Measurements from ENCODE around the gene PRXL2C.
"Not testable (repeated sequence)": the region's sequence is repeated elsewhere in the genome, so short reads cannot be mapped to it uniquely, and the experiment has no call there.

PRXL2C gene

DNA sequence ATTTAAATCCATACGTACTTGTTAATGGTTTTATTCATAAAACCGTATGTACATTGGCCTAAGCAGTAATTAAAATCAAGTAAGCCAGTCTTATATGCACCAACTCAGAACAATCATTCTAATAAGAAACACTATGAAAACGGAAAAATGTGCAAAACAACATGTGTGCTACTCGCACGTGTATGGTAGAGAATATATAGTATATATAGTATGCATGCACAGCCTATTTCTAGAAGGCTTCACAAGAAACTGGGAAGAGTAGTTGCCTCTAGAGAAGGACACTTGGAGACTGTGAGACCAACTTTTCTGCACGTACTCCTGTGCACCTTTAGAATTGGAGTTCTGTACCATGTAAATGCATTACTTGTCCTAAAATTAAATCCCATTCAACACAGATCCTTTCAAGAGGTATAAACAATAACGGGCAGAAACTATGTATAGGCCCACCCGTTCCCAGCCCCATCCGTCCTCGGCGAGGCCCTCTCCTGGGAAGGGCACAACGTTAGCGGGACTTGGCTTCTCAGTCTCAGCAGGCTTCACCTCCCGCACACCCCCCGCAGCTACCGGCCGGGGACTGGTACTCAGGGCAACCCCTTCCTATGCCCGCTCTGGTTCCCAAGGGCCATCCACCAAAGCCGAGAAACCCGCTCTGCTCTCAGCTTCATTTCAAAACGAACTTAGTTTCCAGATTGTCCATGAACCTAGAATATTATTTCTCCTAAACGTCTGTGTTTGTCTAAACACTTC, 37.5 kb downstream of the PRXL2C start:
- H3K4me2 ChIP-seq (ENCODE audit: low read length) = no peak overlapping the region
- TF ChIP-seq, protein P1, sequence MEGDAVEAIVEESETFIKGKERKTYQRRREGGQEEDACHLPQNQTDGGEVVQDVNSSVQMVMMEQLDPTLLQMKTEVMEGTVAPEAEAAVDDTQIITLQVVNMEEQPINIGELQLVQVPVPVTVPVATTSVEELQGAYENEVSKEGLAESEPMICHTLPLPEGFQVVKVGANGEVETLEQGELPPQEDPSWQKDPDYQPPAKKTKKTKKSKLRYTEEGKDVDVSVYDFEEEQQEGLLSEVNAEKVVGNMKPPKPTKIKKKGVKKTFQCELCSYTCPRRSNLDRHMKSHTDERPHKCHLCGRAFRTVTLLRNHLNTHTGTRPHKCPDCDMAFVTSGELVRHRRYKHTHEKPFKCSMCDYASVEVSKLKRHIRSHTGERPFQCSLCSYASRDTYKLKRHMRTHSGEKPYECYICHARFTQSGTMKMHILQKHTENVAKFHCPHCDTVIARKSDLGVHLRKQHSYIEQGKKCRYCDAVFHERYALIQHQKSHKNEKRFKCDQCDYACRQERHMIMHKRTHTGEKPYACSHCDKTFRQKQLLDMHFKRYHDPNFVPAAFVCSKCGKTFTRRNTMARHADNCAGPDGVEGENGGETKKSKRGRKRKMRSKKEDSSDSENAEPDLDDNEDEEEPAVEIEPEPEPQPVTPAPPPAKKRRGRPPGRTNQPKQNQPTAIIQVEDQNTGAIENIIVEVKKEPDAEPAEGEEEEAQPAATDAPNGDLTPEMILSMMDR (IDR thresholded peaks at IDR 0.05; ENCODE audit: low read depth, low read length, poor library complexity, severe bottlenecking) = no peak
- no peak for TF ChIP-seq EZH2phosphoT487 (IDR thresholded peaks at IDR 0.05; ENCODE audit: borderline replicate concordance, low read length)

DNA sequence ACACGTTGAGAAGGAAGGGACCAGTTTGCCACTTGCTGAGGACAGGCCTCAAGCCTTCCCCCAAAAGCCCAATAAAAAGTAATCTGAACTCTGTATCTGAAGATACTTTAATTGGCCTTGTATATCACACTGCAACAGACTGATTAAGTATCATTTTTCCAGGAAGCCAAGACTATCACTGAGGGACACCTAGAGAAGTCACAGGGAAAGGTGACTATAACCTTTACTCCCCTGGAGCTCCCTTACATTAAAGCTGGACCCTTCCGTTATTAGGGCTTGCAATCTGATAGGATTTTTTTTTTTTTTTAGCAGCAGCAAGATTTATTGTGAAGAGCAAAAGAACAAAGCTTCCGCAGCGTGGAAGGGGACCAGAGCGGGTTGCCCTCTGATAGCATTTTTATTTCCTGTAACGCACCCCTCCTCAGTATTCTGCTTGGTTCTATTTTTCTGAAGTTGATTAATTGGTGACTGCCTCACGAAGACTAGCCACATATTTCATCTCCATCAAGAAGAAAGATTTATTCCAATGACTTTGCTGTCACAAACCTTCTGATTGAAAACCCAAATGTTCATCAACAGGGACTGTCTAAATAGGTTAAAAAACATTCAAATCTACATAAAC, 38.2 kb downstream of the PRXL2C start:
- Histone ChIP-seq H3K36me3 (ENCODE audit: control insufficient read depth, low read length) (no peaks in the 10 kb centered on the region), H3F3A (ENCODE audit: control insufficient read depth, insufficient read depth) (no peaks in the 10 kb centered on the region), H3K9me2 (replicated peaks; ENCODE audit: control insufficient read depth, low read length) (no peaks in the 10 kb centered on the region), H3K9me3 (ENCODE audit: control insufficient read depth, insufficient read depth, low read length) (no peaks in the 10 kb centered on the region), H3K4me1 (ENCODE audit: control insufficient read depth, low read length) (no peaks in the 10 kb centered on the region), H3K27ac (ENCODE audit: low read depth, low read length) (no peak overlapping the region), H3K4me3 (ENCODE audit: low read length) (no peak overlapping the region), H3K79me2 (ENCODE audit: control insufficient read depth, low read length) (no peaks in the 10 kb centered on the region), H3K4me2 (ENCODE audit: low read length) (no peak overlapping the region), H4K20me1 (ENCODE audit: control insufficient read depth, insufficient read depth, low read depth, low read length) (no peaks in the 10 kb centered on the region), H3K27me3 (ENCODE audit: control insufficient read depth, low read length) (peaks cover 18% of the 10 kb centered on the region; the same call in 1 of the 2 replicates)
- TF ChIP-seq, protein P1 (IDR thresholded peaks at IDR 0.05; ENCODE audit: low read depth, low read length, poor library complexity, severe bottlenecking) = no peak
- no peak for TF ChIP-seq EZH2phosphoT487 (IDR thresholded peaks at IDR 0.05; ENCODE audit: borderline replicate concordance, low read length)

More for the DNA sequence above, 37.5 kb downstream of the PRXL2C start:
- Histone ChIP-seq H3F3A (ENCODE audit: control insufficient read depth, insufficient read depth) (no peaks in the 10 kb centered on the region), H3K9me3 (ENCODE audit: control insufficient read depth, insufficient read depth, low read length) (no peaks in the 10 kb centered on the region), H3K27ac (ENCODE audit: low read depth, low read length) (no peak overlapping the region), H3K9me2 (replicated peaks; ENCODE audit: control insufficient read depth, low read length) (no peaks in the 10 kb centered on the region), H3K27me3 (ENCODE audit: control insufficient read depth, low read length) (peaks cover 18% of the 10 kb centered on the region; the same call in 1 of the 2 replicates), H3K79me2 (ENCODE audit: control insufficient read depth, low read length) (no peaks in the 10 kb centered on the region), H4K20me1 (ENCODE audit: control insufficient read depth, insufficient read depth, low read depth, low read length) (no peaks in the 10 kb centered on the region), H3K4me1 (ENCODE audit: control insufficient read depth, low read length) (no peaks in the 10 kb centered on the region), H3K36me3 (ENCODE audit: control insufficient read depth, low read length) (no peaks in the 10 kb centered on the region), H3K4me3 (ENCODE audit: low read length) (no peak overlapping the region)

- no peaks in the 10 kb centered on the region for H3K9me3 ChIP-seq (ENCODE audit: control insufficient read depth, insufficient read depth, low read length)
- no peaks in the 10 kb centered on the region for H3F3A ChIP-seq (ENCODE audit: control insufficient read depth, insufficient read depth)
- no peaks in the 10 kb centered on the region for H3K9me2 ChIP-seq (replicated peaks; ENCODE audit: control insufficient read depth, low read length)
- H3K79me2 ChIP-seq (ENCODE audit: control insufficient read depth, low read length) = no peaks in the 10 kb centered on the region
- no peak overlapping the region for H3K4me2 ChIP-seq (ENCODE audit: low read length)
- H3K36me3 ChIP-seq (ENCODE audit: control insufficient read depth, low read length) = no peaks in the 10 kb centered on the region
- peaks cover 14% of the 10 kb centered on the region; the same call in 1 of the 2 replicates for H3K27me3 ChIP-seq (ENCODE audit: control insufficient read depth, low read length)
- TF ChIP-seq EZH2phosphoT487 (IDR thresholded peaks at IDR 0.05; ENCODE audit: borderline replicate concordance, low read length) = no peak
- TF ChIP-seq, protein P1 (IDR thresholded peaks at IDR 0.05; ENCODE audit: low read depth, low read length, poor library complexity, severe bottlenecking) = no peak
- no peak overlapping the region for H3K4me3 ChIP-seq (ENCODE audit: low read length)
- H3K4me1 ChIP-seq (ENCODE audit: control insufficient read depth, low read length) = no peaks in the 10 kb centered on the region
- no peak overlapping the region for H3K27ac ChIP-seq (ENCODE audit: low read depth, low read length)
- H4K20me1 ChIP-seq (ENCODE audit: control insufficient read depth, insufficient read depth, low read depth, low read length) = no peaks in the 10 kb centered on the region
Observed at GRCh38 chr9:96615411-96615810, 39.7 kb downstream of the PRXL2C start.

DNA sequence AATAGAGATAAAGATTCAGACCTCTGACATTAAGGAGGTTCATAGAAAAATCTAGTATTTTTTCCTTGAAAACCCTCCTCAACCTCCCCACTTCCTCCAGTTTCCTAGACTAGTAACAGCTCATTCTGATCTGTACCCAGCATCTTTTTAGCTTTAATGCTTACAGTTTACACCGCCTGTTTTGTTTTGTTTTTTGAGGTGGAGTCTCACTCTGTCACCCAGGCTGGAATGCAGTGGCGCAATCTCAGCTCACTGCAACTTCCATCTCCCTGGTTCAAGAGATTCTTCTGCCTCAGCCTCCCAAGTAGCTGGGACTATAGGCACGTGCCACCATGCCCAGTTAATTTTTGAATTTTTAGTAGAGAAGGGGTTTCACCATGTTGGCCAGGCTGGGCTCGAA, 40.5 kb downstream of the PRXL2C start:
- not testable (repeated sequence) for H3K27ac ChIP-seq (ENCODE audit: low read depth, low read length); H3K4me2 ChIP-seq (ENCODE audit: low read length); H4K20me1 ChIP-seq (ENCODE audit: control insufficient read depth, insufficient read depth, low read depth, low read length); H3K36me3 ChIP-seq (ENCODE audit: control insufficient read depth, low read length); H3F3A ChIP-seq (ENCODE audit: control insufficient read depth, insufficient read depth); H3K9me2 ChIP-seq (replicated peaks; ENCODE audit: control insufficient read depth, low read length); H3K79me2 ChIP-seq (ENCODE audit: control insufficient read depth, low read length); H3K4me1 ChIP-seq (ENCODE audit: control insufficient read depth, low read length); H3K9me3 ChIP-seq (ENCODE audit: control insufficient read depth, insufficient read depth, low read length); H3K4me3 ChIP-seq (ENCODE audit: low read length)
- peaks cover 11% of the 10 kb centered on the region; the same call in 1 of the 2 replicates for H3K27me3 ChIP-seq (ENCODE audit: control insufficient read depth, low read length)
